ENCODE measurements around the gene KIAA1549.
"Not testable (repeated sequence)": the region's sequence is repeated elsewhere in the genome, so short reads cannot be mapped to it uniquely, and the experiment has no call there.

Gene KIAA1549

GRCh38 chr7:138954545-138955475 lies 26.4 kb downstream of the KIAA1549 start:
- H3K27me3 ChIP-seq (ENCODE audit: control insufficient read depth in 1 of 2, insufficient read depth in 2 of 2, low read length in 2 of 2), result no peaks in the 10 kb centered on the region
- no peaks in the 10 kb centered on the region for H3K9me3 ChIP-seq (ENCODE audit: low read length)
- H3K4me1 ChIP-seq (ENCODE audit: insufficient read depth, low read length), result no peaks in the 10 kb centered on the region
- H3K27ac ChIP-seq (ENCODE audit: low read depth, low read length), result no peak overlapping the region
- H3K9ac ChIP-seq (ENCODE audit: low read length), result no peak overlapping the region
- H3K36me3 ChIP-seq (ENCODE audit: insufficient read depth, low read length), result no peaks in the 10 kb centered on the region
- H3K4me3 ChIP-seq (ENCODE audit: low read depth in 1 of 2, low read length in 2 of 2), result no peak overlapping the region

DNA sequence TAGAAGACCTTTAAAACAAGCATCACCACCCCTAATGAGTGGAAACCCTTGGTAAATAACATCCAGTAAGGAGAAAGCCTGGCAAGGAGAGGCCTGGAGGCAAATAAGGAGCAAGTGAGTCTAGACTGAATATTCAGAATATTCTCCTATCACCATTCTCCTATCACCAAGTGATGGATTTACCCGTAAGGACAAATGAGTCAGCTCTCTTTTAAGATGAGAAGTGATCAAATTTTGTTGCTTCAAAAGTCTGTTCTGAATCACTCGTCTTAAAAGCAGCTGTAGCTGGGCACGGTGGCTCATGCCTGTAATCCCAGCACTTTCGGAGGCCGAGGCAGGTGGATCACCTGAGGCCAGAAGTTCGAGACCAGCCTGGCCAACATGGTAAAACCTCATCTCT lies 28.4 kb downstream of the KIAA1549 start:
- no peaks in the 10 kb centered on the region for H3K36me3 ChIP-seq (ENCODE audit: insufficient read depth, low read length)
- no peaks in the 10 kb centered on the region for H3K27me3 ChIP-seq (ENCODE audit: control insufficient read depth in 1 of 2, insufficient read depth in 2 of 2, low read length in 2 of 2)
- no peaks in the 10 kb centered on the region for H3K9me3 ChIP-seq (ENCODE audit: low read length)
- H3K4me1 ChIP-seq (ENCODE audit: insufficient read depth, low read length), result no peaks in the 10 kb centered on the region
- H3K27ac ChIP-seq (ENCODE audit: low read depth, low read length), result no peak overlapping the region
- H3K4me3 ChIP-seq (ENCODE audit: low read depth in 1 of 2, low read length in 2 of 2), result no peak overlapping the region
- no peak overlapping the region for H3K9ac ChIP-seq (ENCODE audit: low read length)

DNA sequence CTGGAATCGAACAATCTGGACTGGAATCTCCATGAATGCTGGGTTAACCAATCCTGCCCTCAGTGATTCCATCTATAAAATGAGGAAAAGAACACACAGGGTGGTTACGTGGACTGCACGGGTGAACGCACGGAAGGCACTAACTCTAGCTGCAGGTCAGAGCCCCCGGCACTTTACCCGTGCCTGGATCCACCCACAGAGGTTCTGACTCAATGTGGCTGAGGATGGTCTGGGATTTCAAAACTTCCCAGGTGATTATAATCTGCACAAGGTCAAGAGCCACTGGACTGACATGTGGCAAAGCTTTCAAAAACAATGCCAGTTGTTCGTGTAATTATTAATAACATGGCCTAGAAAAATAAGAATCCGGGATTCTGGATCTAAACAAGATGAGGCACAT lies 29.2 kb downstream of the KIAA1549 start:
- no peak overlapping the region for H3K27ac ChIP-seq (ENCODE audit: low read depth, low read length)
- H3K4me1 ChIP-seq (ENCODE audit: insufficient read depth, low read length), result no peaks in the 10 kb centered on the region
- no peaks in the 10 kb centered on the region for H3K27me3 ChIP-seq (ENCODE audit: control insufficient read depth in 1 of 2, insufficient read depth in 2 of 2, low read length in 2 of 2)
- H3K36me3 ChIP-seq (ENCODE audit: insufficient read depth, low read length), result no peaks in the 10 kb centered on the region
- H3K9me3 ChIP-seq (ENCODE audit: low read length), result no peaks in the 10 kb centered on the region
- no peak overlapping the region for H3K9ac ChIP-seq (ENCODE audit: low read length)
- no peak overlapping the region for H3K4me3 ChIP-seq (ENCODE audit: low read depth in 1 of 2, low read length in 2 of 2)

DNA sequence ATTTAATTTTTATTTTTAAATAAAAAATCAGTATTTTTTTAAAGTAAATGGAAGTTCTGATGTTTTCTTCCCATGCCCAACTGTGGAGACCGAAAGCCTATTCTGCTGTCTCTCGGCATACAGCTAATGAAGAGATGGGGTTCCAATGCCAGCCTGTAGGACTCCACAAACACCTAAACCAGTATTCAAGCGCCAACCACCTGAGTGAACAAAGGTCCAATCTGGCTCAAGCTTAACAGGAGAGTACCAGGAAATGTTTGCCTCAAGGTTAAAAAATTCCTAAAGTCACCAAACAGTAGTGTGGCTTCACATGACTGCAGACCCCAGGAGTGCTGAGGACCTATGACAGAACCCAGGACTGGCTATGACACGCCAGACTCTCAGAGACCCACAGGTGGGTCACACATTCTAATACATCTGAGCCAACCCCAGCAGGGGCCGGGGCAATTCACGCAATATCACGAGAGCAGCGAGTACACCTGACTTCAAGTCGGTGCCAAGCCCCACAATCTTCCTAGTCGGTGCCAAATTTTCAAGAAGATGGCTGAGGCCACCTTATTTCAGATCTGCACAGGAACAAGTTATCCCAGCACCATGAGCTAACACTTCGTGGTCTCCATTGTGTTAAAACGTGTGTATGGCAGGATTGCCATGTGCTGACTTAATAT lies 31.6 kb downstream of the KIAA1549 start:
- Histone ChIP-seq H3K4me1 (ENCODE audit: insufficient read depth, low read length) (no peaks in the 10 kb centered on the region), H3K36me3 (ENCODE audit: insufficient read depth, low read length) (no peaks in the 10 kb centered on the region), H3K27me3 (ENCODE audit: control insufficient read depth in 1 of 2, insufficient read depth in 2 of 2, low read length in 2 of 2) (no peaks in the 10 kb centered on the region), H3K9me3 (ENCODE audit: low read length) (no peaks in the 10 kb centered on the region), H3K9ac (ENCODE audit: low read length) (no peak overlapping the region), H3K27ac (ENCODE audit: low read depth, low read length) (no peak overlapping the region), H3K4me3 (ENCODE audit: low read depth in 1 of 2, low read length in 2 of 2) (no peak overlapping the region)

- Histone ChIP-seq H3K27me3 (ENCODE audit: control insufficient read depth in 1 of 2, insufficient read depth in 2 of 2, low read length in 2 of 2) (no peaks in the 10 kb centered on the region), H3K27ac (ENCODE audit: low read depth, low read length) (no peak overlapping the region), H3K4me3 (ENCODE audit: low read depth in 1 of 2, low read length in 2 of 2) (no peak overlapping the region), H3K9me3 (ENCODE audit: low read length) (no peaks in the 10 kb centered on the region), H3K9ac (ENCODE audit: low read length) (no peak overlapping the region), H3K36me3 (ENCODE audit: insufficient read depth, low read length) (no peaks in the 10 kb centered on the region), H3K4me1 (ENCODE audit: insufficient read depth, low read length) (no peaks in the 10 kb centered on the region)
Measured at GRCh38 chr7:138948403-138948802, 32.8 kb downstream of the KIAA1549 start.

GRCh38 chr7:138945821-138946220 lies 35.4 kb downstream of the KIAA1549 start:
- Histone ChIP-seq H3K36me3 (ENCODE audit: insufficient read depth, low read length) (no peaks in the 10 kb centered on the region), H3K27me3 (ENCODE audit: control insufficient read depth in 1 of 2, insufficient read depth in 2 of 2, low read length in 2 of 2) (no peaks in the 10 kb centered on the region), H3K9ac (ENCODE audit: low read length) (no peak overlapping the region), H3K4me3 (ENCODE audit: low read depth in 1 of 2, low read length in 2 of 2) (no peak overlapping the region), H3K4me1 (ENCODE audit: insufficient read depth, low read length) (no peaks in the 10 kb centered on the region), H3K27ac (ENCODE audit: low read depth, low read length) (no peak overlapping the region), H3K9me3 (ENCODE audit: low read length) (no peaks in the 10 kb centered on the region)

- Histone ChIP-seq H3K9me3 (ENCODE audit: low read length) (no peaks in the 10 kb centered on the region), H3K9ac (ENCODE audit: low read length) (no peak overlapping the region), H3K4me3 (ENCODE audit: low read depth in 1 of 2, low read length in 2 of 2) (no peak overlapping the region), H3K4me1 (ENCODE audit: insufficient read depth, low read length) (no peaks in the 10 kb centered on the region), H3K27ac (ENCODE audit: low read depth, low read length) (no peak overlapping the region), H3K36me3 (ENCODE audit: insufficient read depth, low read length) (no peaks in the 10 kb centered on the region), H3K27me3 (ENCODE audit: control insufficient read depth in 1 of 2, insufficient read depth in 2 of 2, low read length in 2 of 2) (no peaks in the 10 kb centered on the region)
Measured at GRCh38 chr7:138945154-138945553, 36.0 kb downstream of the KIAA1549 start.

- H3K4me3 ChIP-seq (ENCODE audit: low read depth in 1 of 2, low read length in 2 of 2), result no peak overlapping the region
- H3K27me3 ChIP-seq (ENCODE audit: control insufficient read depth in 1 of 2, insufficient read depth in 2 of 2, low read length in 2 of 2), result no peaks in the 10 kb centered on the region
- no peaks in the 10 kb centered on the region for H3K4me1 ChIP-seq (ENCODE audit: insufficient read depth, low read length)
Measured at GRCh38 chr7:138944592-138944991, 36.6 kb downstream of the KIAA1549 start.

GRCh38 chr7:138943061-138943460 lies 38.1 kb downstream of the KIAA1549 start:
- Histone ChIP-seq H3K9me3 (ENCODE audit: low read length) (no peaks in the 10 kb centered on the region), H3K9ac (ENCODE audit: low read length) (no peak overlapping the region), H3K27ac (ENCODE audit: low read depth, low read length) (no peak overlapping the region), H3K36me3 (ENCODE audit: insufficient read depth, low read length) (no peaks in the 10 kb centered on the region), H3K27me3 (ENCODE audit: control insufficient read depth in 1 of 2, insufficient read depth in 2 of 2, low read length in 2 of 2) (no peaks in the 10 kb centered on the region), H3K4me1 (ENCODE audit: insufficient read depth, low read length) (no peaks in the 10 kb centered on the region), H3K4me3 (ENCODE audit: low read depth in 1 of 2, low read length in 2 of 2) (no peak overlapping the region)

More at GRCh38 chr7:138944592-138944991, 36.6 kb downstream of the KIAA1549 start:
- H3K27ac ChIP-seq (ENCODE audit: low read depth, low read length), result no peak overlapping the region
- no peaks in the 10 kb centered on the region for H3K9me3 ChIP-seq (ENCODE audit: low read length)
- H3K9ac ChIP-seq (ENCODE audit: low read length), result no peak overlapping the region
- H3K36me3 ChIP-seq (ENCODE audit: insufficient read depth, low read length), result no peaks in the 10 kb centered on the region

GRCh38 chr7:138941545-138941944 lies 39.6 kb downstream of the KIAA1549 start:
- no peaks in the 10 kb centered on the region for H3K27me3 ChIP-seq (ENCODE audit: control insufficient read depth in 1 of 2, insufficient read depth in 2 of 2, low read length in 2 of 2)
- H3K4me1 ChIP-seq (ENCODE audit: insufficient read depth, low read length), result no peaks in the 10 kb centered on the region
- H3K9me3 ChIP-seq (ENCODE audit: low read length), result no peaks in the 10 kb centered on the region
- H3K9ac ChIP-seq (ENCODE audit: low read length), result no peak overlapping the region
- H3K27ac ChIP-seq (ENCODE audit: low read depth, low read length), result no peak overlapping the region
- no peak overlapping the region for H3K4me3 ChIP-seq (ENCODE audit: low read depth in 1 of 2, low read length in 2 of 2)
- no peaks in the 10 kb centered on the region for H3K36me3 ChIP-seq (ENCODE audit: insufficient read depth, low read length)

DNA sequence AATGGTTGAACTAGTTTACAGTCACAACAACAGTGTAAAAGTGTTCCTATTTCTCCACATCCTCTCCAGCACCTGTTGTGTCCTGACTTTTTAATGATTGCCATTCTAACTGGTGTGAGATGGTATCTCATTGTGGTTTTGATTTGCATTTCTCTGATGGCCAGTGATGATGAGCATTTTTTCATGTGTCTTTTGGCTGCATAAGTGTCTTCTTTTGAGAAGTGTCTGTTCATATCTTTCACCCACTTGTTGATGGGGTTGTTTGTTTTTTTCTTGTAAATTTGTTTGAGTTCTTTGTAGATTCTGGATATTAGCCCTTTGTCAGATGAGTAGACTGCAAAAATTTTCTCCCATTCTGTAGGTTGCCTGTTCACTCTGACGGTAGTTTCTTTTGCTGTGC lies 40.6 kb downstream of the KIAA1549 start:
- H3K9me3 ChIP-seq (ENCODE audit: low read length); H3K27me3 ChIP-seq (ENCODE audit: control insufficient read depth in 1 of 2, insufficient read depth in 2 of 2, low read length in 2 of 2); H3K27ac ChIP-seq (ENCODE audit: low read depth, low read length); H3K4me1 ChIP-seq (ENCODE audit: insufficient read depth, low read length); H3K4me3 ChIP-seq (ENCODE audit: low read depth in 1 of 2, low read length in 2 of 2); H3K9ac ChIP-seq (ENCODE audit: low read length); H3K36me3 ChIP-seq (ENCODE audit: insufficient read depth, low read length): not testable (repeated sequence)

Data from muscle layer of colon (tissue), 2 donors.